Thoracic aorta (tissue), 2 donors: Measurements from ENCODE around the gene CEP72. TPM values are rescaled to one million over a fixed set of nuclear protein-coding genes. Genes with fewer than 3 reads are reported as not detected.

Experiments
- ATAC-seq: fragments of 150-250 bp; one replicate; pipeline ENCODE4 v1.8.0; 2017; ENCODE audit warnings: low read depth; ENCODE audit not compliant: insufficient number of reproducible peaks, low FRiP score
- DNase-seq: peaks from one replicate; pipeline ENCODE4 v3.0.0-alpha.2; 2020; ENCODE audit warnings: low spot score
- H3K27ac ChIP-seq, 2 donors: fragments of 200-600 bp; sonication (generic); 1 replicate in 1 of 2; 2 replicates in 1 of 2; pipeline ENCODE4 v1.5.1; 2016; ENCODE audit warnings: mild to moderate bottlenecking in 2 of 2, moderate library complexity in 2 of 2
- H3K27me3 ChIP-seq: fragments of 200-600 bp; sonication (generic); replicated peaks from 2 replicates; pipeline ENCODE4 v1.6.0; 2016; ENCODE audit warnings: mild to moderate bottlenecking; ENCODE audit not compliant: insufficient read depth
- H3K36me3 ChIP-seq: fragments of 200-600 bp; sonication (generic); one replicate; pipeline ENCODE4 v1.5.1; 2016
- H3K4me1 ChIP-seq, 2 donors: fragments of 200-600 bp; sonication (generic); 1 replicate in 1 of 2; 2 replicates in 1 of 2; pipeline versions ENCODE4 v1.5.1 to v1.6.0; 2016; ENCODE audit warnings: low read depth in 2 of 2, mild to moderate bottlenecking in 1 of 2; ENCODE audit not compliant: control insufficient read depth in 1 of 2
- H3K4me3 ChIP-seq: fragments of 200-600 bp; sonication (generic); 2 replicates; pipeline ENCODE4 v1.5.1; 2016; ENCODE audit warnings: mild to moderate bottlenecking
- H3K9me3 ChIP-seq: fragments of 200-600 bp; sonication (generic); 2 replicates; pipeline ENCODE4 v1.5.1; 2016
- CTCF ChIP-seq: fragments of 200-600 bp; sonication (generic); IDR thresholded peaks from one replicate; pipeline ENCODE4 v1.5.1; 2019; ENCODE audit warnings: antibody characterized with exemption
- total RNA-seq, 2 donors: library from RNA; depleted of rRNA; stranded (reverse); fragments of >200 nt; gene quantifications; one replicate each; pipeline versions ENCODE4 v1.1.0 to v1.2.3, GENCODE V29; 2016

The CEP72 gene
- total RNA-seq, 2 donors from 2014 or later = 0.68 to 2.0 TPM

- ATAC-seq = no peak
- Histone ChIP-seq H3K27ac (no peak overlapping the region), H3K4me3 (no peak overlapping the region), H3K36me3 (no peaks in the 10 kb centered on the region), H3K27me3 (no peaks in the 10 kb centered on the region), H3K4me1 (no peaks in the 10 kb centered on the region), H3K9me3 (no peaks in the 10 kb centered on the region)
- no peak for TF ChIP-seq CTCF
- DNase-seq = no peak
Measured at GRCh38 chr5:568061-568781, 43.9 kb upstream of the CEP72 start.

GRCh38 chr5:568809-569208 is 43.3 kb upstream of the CEP72 start:
- H3K27me3 ChIP-seq = no peaks in the 10 kb centered on the region
- no peaks in the 10 kb centered on the region for H3K9me3 ChIP-seq
- no peaks in the 10 kb centered on the region for H3K4me1 ChIP-seq
- TF ChIP-seq CTCF = no peak
- H3K27ac ChIP-seq = no peak overlapping the region
- H3K4me3 ChIP-seq = no peak overlapping the region
- H3K36me3 ChIP-seq = no peaks in the 10 kb centered on the region
- ATAC-seq (no peak), DNase-seq (no peak)

GRCh38 chr5:569358-569867 is 42.7 kb upstream of the CEP72 start:
- DNase-seq (no peak), ATAC-seq (no peak)
- Histone ChIP-seq H3K9me3 (no peaks in the 10 kb centered on the region), H3K27ac (no peak overlapping the region), H3K36me3 (no peaks in the 10 kb centered on the region), H3K4me1 (no peaks in the 10 kb centered on the region), H3K27me3 (no peaks in the 10 kb centered on the region), H3K4me3 (no peak overlapping the region)
- no peak for TF ChIP-seq CTCF

- Histone ChIP-seq H3K9me3 (no peaks in the 10 kb centered on the region), H3K27me3 (no peaks in the 10 kb centered on the region), H3K27ac (no peak overlapping the region), H3K4me3 (no peak overlapping the region), H3K36me3 (no peaks in the 10 kb centered on the region), H3K4me1 (no peaks in the 10 kb centered on the region)
- ATAC-seq (no peak), DNase-seq (no peak)
- TF ChIP-seq CTCF = no peak
Measured at GRCh38 chr5:569868-570361, 42.2 kb upstream of the CEP72 start.

GRCh38 chr5:570446-570845 is 41.7 kb upstream of the CEP72 start:
- DNase-seq (no peak), ATAC-seq (no peak)
- H3K27me3 ChIP-seq = no peaks in the 10 kb centered on the region
- no peak overlapping the region for H3K27ac ChIP-seq
- H3K9me3 ChIP-seq = no peaks in the 10 kb centered on the region
- H3K4me3 ChIP-seq = no peak overlapping the region
- TF ChIP-seq CTCF = no peak
- no peaks in the 10 kb centered on the region for H3K36me3 ChIP-seq
- H3K4me1 ChIP-seq = no peaks in the 10 kb centered on the region
